Hypothalamus (tissue), 51 donors: ENCODE results near the gene SH2D2A.
"Not testable (repeated sequence)": the region's sequence is repeated elsewhere in the genome, so short reads cannot be mapped to it uniquely, and the experiment has no call there.

Experiments used
- DNase-seq, 51 donors: peaks; one replicate each; lab custom pipeline; 2025; lab: John Stamatoyannopoulos, UW

Gene SH2D2A

GRCh38 chr1:156775799-156776198, 40.8 kb downstream of the SH2D2A start:
- DNase-seq, result no peak

GRCh38 chr1:156773607-156774006, 43.0 kb downstream of the SH2D2A start:
- DNase-seq, result no peak

GRCh38 chr1:156772728-156773497, 43.7 kb downstream of the SH2D2A start:
- peak in 3 of 51 donors; percentile 2 to 12 (median 5) for DNase-seq

- DNase-seq, result no peak
Observed at GRCh38 chr1:156772222-156772621, 44.4 kb downstream of the SH2D2A start.

GRCh38 chr1:156768610-156769295, 47.9 kb downstream of the SH2D2A start:
- no peak for DNase-seq

- DNase-seq, result peak in 20 of 51 donors; percentile 8 to 65 (median 36)
Observed at GRCh38 chr1:156767879-156768604, 48.6 kb downstream of the SH2D2A start.

GRCh38 chr1:156767101-156767878, 49.4 kb downstream of the SH2D2A start, which contains the start of gene PRCC:
Gene PRCC, plus strand, starts transcription at chr1:156767535. Its CDS starts 237 bp downstream, at chr1:156767772.
- peak; percentile 75 to 100 (median 99) for DNase-seq

GRCh38 chr1:156766298-156767100, 50.1 kb downstream of the SH2D2A start:
- peak in 12 of 51 donors; percentile 4 to 63 (median 45) for DNase-seq

GRCh38 chr1:156765666-156766065, 51.0 kb downstream of the SH2D2A start:
- no peak for DNase-seq

- DNase-seq, result not testable (repeated sequence)
Observed at GRCh38 chr1:156765136-156765535, 51.5 kb downstream of the SH2D2A start.

GRCh38 chr1:156760796-156761104, 55.9 kb downstream of the SH2D2A start:
- no peak for DNase-seq

- no peak for DNase-seq
Observed at GRCh38 chr1:156760092-156760795, 56.4 kb downstream of the SH2D2A start.

GRCh38 chr1:156757572-156758253, 58.9 kb downstream of the SH2D2A start:
- DNase-seq, result not testable (repeated sequence)

- no peak for DNase-seq
Observed at GRCh38 chr1:156756355-156756754, 60.3 kb downstream of the SH2D2A start.
